ENCODE measurements around the gene PGBD5. TPM values are rescaled to one million over a fixed set of nuclear protein-coding genes. Genes with fewer than 3 reads are reported as not detected.

The PGBD5 gene
- total RNA-seq, 5 donors from 2014 or later (not counting 1 experiment from before 2014, with no cell fraction given), result 0.03 to 0.09 (median 0.09) TPM; not detected in 2

DNA sequence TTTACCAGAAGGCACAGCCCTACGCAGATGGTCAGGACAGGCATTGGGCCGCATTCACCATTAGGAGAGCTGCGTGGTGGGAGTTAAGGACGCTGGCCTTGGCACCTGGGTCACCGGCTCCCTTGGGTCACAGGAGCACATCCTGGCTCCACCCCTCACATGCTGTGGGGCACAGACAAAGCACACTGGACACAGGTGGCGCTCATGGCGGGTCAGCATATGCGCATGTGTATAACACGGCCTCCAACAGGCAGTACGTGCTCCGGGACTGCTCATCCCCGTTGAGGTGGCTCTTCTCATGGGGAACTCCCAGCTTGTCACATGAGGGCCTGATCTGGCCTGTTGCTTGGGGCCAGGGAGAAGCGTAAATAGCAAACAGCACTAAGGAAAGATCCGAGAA is 25.0 kb downstream of the PGBD5 start:
- H3K4me3 Mint-ChIP-seq, result no peak overlapping the region
- no peaks in the 10 kb centered on the region for H3K9me3 Mint-ChIP-seq
- H3K9me3 ChIP-seq, result no peaks in the 10 kb centered on the region
- no peak overlapping the region for H3K27ac ChIP-seq (ENCODE audit: low read length)
- WGBS (ENCODE audit: insufficient coverage), result 92% methylated on average over 13 of the region's 14 CpGs
- peaks cover 32 to 34% of the 10 kb centered on the region in 2 donors for H3K27me3 Mint-ChIP-seq
- H3K36me3 ChIP-seq (ENCODE audit: control insufficient read depth in 2 of 2, extremely low read depth in 1 of 2, insufficient read depth in 1 of 2, low read length in 1 of 2), result no peaks in the 10 kb centered on the region
- no peak overlapping the region for H3K4me3 ChIP-seq (ENCODE audit: control insufficient read depth in 1 of 2, extremely low read depth in 1 of 2, low read length in 1 of 2)
- ChIA-PET CTCF (no interaction called here), POLR2A (no interaction called here)
- H3K27me3 ChIP-seq (replicated peaks in 1 of 2; ENCODE audit: control insufficient read depth in 2 of 2, extremely low read depth in 1 of 2, insufficient read depth in 2 of 2, low read length in 1 of 2), result peaks cover 0 to 47% of the 10 kb centered on the region in 2 experiments
- no peak for ATAC-seq (replicated peaks in 1 of 4)
- no peaks in the 10 kb centered on the region for H3K4me1 Mint-ChIP-seq
- no peaks in the 10 kb centered on the region for H3K4me1 ChIP-seq (ENCODE audit: control insufficient read depth in 1 of 2, extremely low read depth in 1 of 2, insufficient read depth in 2 of 2, low read length in 2 of 2)
- no peak for DNase-seq
- H3K27ac Mint-ChIP-seq, result no peak overlapping the region
- no peaks in the 10 kb centered on the region for H3K36me3 Mint-ChIP-seq

DNA sequence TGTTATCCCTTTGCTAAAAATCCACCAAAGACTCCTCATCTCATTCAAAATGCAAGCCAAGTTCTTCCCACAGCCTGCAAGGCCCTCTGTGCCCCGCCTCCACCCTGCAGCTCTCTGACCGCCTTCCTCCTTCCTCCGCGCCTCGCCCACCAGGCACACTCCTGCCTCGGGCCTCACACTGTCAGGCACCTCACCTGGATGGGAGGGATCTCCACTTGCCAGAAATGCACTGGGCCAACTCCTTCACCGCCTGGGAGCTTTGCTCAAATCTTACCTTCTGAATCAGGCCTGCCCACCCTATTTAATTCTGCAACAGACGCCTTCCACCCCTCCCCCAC is 26.2 kb downstream of the PGBD5 start:
- CTCF ChIA-PET, result no interaction called here
- no peak overlapping the region for H3K4me3 Mint-ChIP-seq

DNA sequence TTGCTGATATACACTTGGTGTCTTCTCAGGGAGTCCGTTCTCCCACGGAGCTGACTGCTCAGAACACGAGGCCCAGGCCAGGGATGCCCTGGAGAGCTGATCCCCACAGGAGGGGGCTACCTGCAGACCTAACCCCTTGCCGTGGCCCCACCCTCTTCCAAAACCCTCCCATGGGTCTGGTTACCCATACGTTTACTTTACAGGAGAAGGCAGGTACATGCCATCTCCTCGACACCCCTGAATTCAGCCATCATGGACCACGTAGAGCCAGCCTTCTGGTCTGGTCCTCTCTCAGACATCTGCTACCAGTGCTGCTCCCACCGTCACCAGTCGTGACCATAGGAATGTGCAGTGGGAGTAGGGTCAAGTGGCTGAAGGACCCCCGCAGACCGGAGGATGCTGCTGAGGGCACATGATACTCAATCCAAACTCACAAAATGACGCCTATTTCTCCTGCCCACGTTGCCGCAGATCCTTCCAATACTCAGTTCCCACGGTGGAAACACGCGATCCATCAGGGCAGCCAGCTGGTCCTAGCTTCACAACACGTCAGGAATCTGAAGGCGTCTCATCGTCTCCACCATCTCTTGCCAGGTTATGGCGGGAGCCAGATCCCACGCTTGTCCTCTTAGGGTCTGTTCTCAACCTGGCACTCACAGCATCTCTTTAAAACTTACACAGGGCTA is 26.7 kb downstream of the PGBD5 start:
- Histone ChIP-seq H3K4me3 (ENCODE audit: control insufficient read depth in 1 of 2, extremely low read depth in 1 of 2, low read length in 1 of 2) (no peak overlapping the region), H3K36me3 (ENCODE audit: control insufficient read depth in 2 of 2, extremely low read depth in 1 of 2, insufficient read depth in 1 of 2, low read length in 1 of 2) (no peaks in the 10 kb centered on the region), H3K9me3 (no peaks in the 10 kb centered on the region), H3K4me1 (ENCODE audit: control insufficient read depth in 1 of 2, extremely low read depth in 1 of 2, insufficient read depth in 2 of 2, low read length in 2 of 2) (no peaks in the 10 kb centered on the region), H3K27ac (ENCODE audit: low read length) (no peak overlapping the region), H3K27me3 (replicated peaks in 1 of 2; ENCODE audit: control insufficient read depth in 2 of 2, extremely low read depth in 1 of 2, insufficient read depth in 2 of 2, low read length in 1 of 2) (peaks cover 0 to 42% of the 10 kb centered on the region in 2 experiments)
- DNase-seq, result no peak
- Mint-ChIP-seq H3K36me3 (no peaks in the 10 kb centered on the region), H3K27ac (no peak overlapping the region), H3K9me3 (no peaks in the 10 kb centered on the region), H3K27me3 (peaks cover 32 to 34% of the 10 kb centered on the region in 2 donors), H3K4me3 (no peak overlapping the region), H3K4me1 (no peaks in the 10 kb centered on the region)
- POLR2A ChIA-PET, result no interaction called here
- no peak for ATAC-seq (replicated peaks in 1 of 4)
- CTCF ChIA-PET, result no interaction called here
- 90% methylated on average over 19 of the region's 22 CpGs for WGBS (ENCODE audit: insufficient coverage)

More for the DNA sequence above, 26.2 kb downstream of the PGBD5 start:
- Mint-ChIP-seq H3K4me1 (no peaks in the 10 kb centered on the region), H3K36me3 (no peaks in the 10 kb centered on the region), H3K27ac (no peak overlapping the region), H3K27me3 (peaks cover 32 to 34% of the 10 kb centered on the region in 2 donors), H3K9me3 (no peaks in the 10 kb centered on the region)
- no peak overlapping the region for H3K27ac ChIP-seq (ENCODE audit: low read length)
- H3K36me3 ChIP-seq (ENCODE audit: control insufficient read depth in 2 of 2, extremely low read depth in 1 of 2, insufficient read depth in 1 of 2, low read length in 1 of 2), result no peaks in the 10 kb centered on the region
- no peaks in the 10 kb centered on the region for H3K4me1 ChIP-seq (ENCODE audit: control insufficient read depth in 1 of 2, extremely low read depth in 1 of 2, insufficient read depth in 2 of 2, low read length in 2 of 2)
- peaks cover 0 to 47% of the 10 kb centered on the region in 2 experiments for H3K27me3 ChIP-seq (replicated peaks in 1 of 2; ENCODE audit: control insufficient read depth in 2 of 2, extremely low read depth in 1 of 2, insufficient read depth in 2 of 2, low read length in 1 of 2)
- ATAC-seq (replicated peaks in 1 of 4) (no peak), DNase-seq (no peak)
- POLR2A ChIA-PET, result no interaction called here
- WGBS (ENCODE audit: insufficient coverage), result 73% methylated on average over 8 of the region's 8 CpGs
- no peaks in the 10 kb centered on the region for H3K9me3 ChIP-seq
- H3K4me3 ChIP-seq (ENCODE audit: control insufficient read depth in 1 of 2, extremely low read depth in 1 of 2, low read length in 1 of 2), result no peak overlapping the region

DNA sequence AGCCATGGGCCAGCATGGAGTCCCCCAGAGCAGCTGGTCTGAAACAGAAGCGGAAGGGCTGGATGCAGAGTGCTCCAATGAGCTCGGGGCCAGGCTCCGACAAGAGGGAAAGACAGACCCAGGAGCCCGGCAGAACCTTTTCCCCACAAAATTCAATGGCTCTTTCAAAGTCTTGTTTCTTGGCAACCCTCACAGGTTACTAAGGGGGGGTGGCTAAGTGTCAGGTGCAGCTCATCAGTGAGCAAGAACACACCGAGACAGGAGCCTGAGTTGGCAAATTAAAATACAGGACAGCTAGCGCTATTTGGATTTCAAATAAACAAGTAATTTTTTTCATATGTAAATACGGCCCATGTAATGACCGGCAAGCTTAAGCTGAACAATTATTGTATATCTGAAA is 27.3 kb downstream of the PGBD5 start:
- no peaks in the 10 kb centered on the region for H3K4me1 Mint-ChIP-seq
- H3K4me3 ChIP-seq (ENCODE audit: control insufficient read depth in 1 of 2, extremely low read depth in 1 of 2, low read length in 1 of 2), result no peak overlapping the region
- no peaks in the 10 kb centered on the region for H3K9me3 ChIP-seq
- H3K4me1 ChIP-seq (ENCODE audit: control insufficient read depth in 1 of 2, extremely low read depth in 1 of 2, insufficient read depth in 2 of 2, low read length in 2 of 2), result no peaks in the 10 kb centered on the region
- peaks cover 0 to 3% (median 0%) of the 10 kb centered on the region in 3 donors for H3K9me3 Mint-ChIP-seq
- H3K36me3 ChIP-seq (ENCODE audit: control insufficient read depth in 2 of 2, extremely low read depth in 1 of 2, insufficient read depth in 1 of 2, low read length in 1 of 2), result no peaks in the 10 kb centered on the region
- no peak overlapping the region for H3K27ac ChIP-seq (ENCODE audit: low read length)
- peaks cover 0 to 41% of the 10 kb centered on the region in 2 experiments for H3K27me3 ChIP-seq (replicated peaks in 1 of 2; ENCODE audit: control insufficient read depth in 2 of 2, extremely low read depth in 1 of 2, insufficient read depth in 2 of 2, low read length in 1 of 2)
- H3K27ac Mint-ChIP-seq, result no peak overlapping the region
- ATAC-seq (replicated peaks in 1 of 4) (no peak), DNase-seq (no peak)
- H3K36me3 Mint-ChIP-seq, result no peaks in the 10 kb centered on the region
- no peak overlapping the region for H3K4me3 Mint-ChIP-seq
- CTCF ChIA-PET, result no interaction called here
- 83% methylated on average over 1 of the region's 8 CpGs for WGBS (ENCODE audit: insufficient coverage)
- POLR2A ChIA-PET, result no interaction called here
- H3K27me3 Mint-ChIP-seq, result peaks cover 32 to 34% of the 10 kb centered on the region in 2 donors

DNA sequence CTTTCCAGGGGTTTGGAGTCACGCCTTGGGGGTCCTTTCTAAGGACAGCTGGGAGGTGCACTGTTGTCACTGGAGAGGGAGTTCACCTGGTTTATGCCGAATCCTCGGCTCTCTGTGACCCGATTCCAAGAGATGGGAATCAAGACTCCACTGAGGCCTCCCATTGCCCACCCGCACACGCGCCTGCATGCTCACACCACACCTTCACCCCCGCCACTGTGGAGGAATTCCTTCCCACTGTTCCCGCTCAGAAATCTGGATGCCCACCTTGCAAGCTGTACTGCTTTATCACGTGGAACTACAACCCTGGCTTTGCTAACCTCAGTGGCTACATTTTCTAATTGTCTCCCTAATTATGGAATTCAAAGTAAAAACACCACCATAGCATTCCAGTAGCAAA is 29.2 kb downstream of the PGBD5 start:
- no peaks in the 10 kb centered on the region for H3K9me3 ChIP-seq
- peaks cover 0 to 43% of the 10 kb centered on the region in 2 experiments for H3K27me3 ChIP-seq (replicated peaks in 1 of 2; ENCODE audit: control insufficient read depth in 2 of 2, extremely low read depth in 1 of 2, insufficient read depth in 2 of 2, low read length in 1 of 2)
- no peak overlapping the region for H3K27ac ChIP-seq (ENCODE audit: low read length)
- DNase-seq (no peak), ATAC-seq (replicated peaks in 1 of 4) (no peak)
- H3K4me1 Mint-ChIP-seq, result no peaks in the 10 kb centered on the region
- H3K27ac Mint-ChIP-seq, result no peak overlapping the region
- no peaks in the 10 kb centered on the region for H3K4me1 ChIP-seq (ENCODE audit: control insufficient read depth in 1 of 2, extremely low read depth in 1 of 2, insufficient read depth in 2 of 2, low read length in 2 of 2)
- H3K9me3 Mint-ChIP-seq, result peaks cover 0 to 4% (median 0%) of the 10 kb centered on the region in 3 donors
- WGBS (ENCODE audit: insufficient coverage), result 83% methylated on average over 4 of the region's 10 CpGs
- ChIA-PET POLR2A (interaction anchor here in 1 of 2 donors (0.5 kb wide), 1 partner anchor 375 kb away, joined by 3 read pairs; no protein-coding TSS in a partner anchor), CTCF (no interaction called here)
- no peak overlapping the region for H3K4me3 ChIP-seq (ENCODE audit: control insufficient read depth in 1 of 2, extremely low read depth in 1 of 2, low read length in 1 of 2)
- no peaks in the 10 kb centered on the region for H3K36me3 ChIP-seq (ENCODE audit: control insufficient read depth in 2 of 2, extremely low read depth in 1 of 2, insufficient read depth in 1 of 2, low read length in 1 of 2)
- H3K36me3 Mint-ChIP-seq, result no peaks in the 10 kb centered on the region
- no peak overlapping the region for H3K4me3 Mint-ChIP-seq
- H3K27me3 Mint-ChIP-seq, result peaks cover 32 to 38% of the 10 kb centered on the region in 2 donors

DNA sequence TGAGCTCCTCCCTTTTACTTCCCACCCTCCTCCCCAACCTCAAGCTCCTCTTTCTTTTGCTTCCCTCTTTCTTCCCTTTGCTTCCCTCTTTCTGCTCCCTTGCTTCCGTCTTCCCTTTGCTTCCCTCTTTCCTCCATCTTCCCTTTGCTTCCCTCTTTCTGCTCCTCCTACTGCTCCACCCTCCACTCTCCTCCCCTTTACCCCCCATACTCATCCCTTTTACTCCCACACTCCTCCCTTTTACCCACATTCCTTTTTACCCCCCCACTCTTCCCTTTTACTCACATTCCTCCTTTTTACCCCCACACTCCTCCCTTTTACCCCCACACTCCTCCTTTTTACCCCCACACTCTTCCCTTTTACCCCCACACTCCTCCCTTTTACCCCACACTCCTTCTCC is 30.2 kb downstream of the PGBD5 start:
- CTCF ChIA-PET, result no interaction called here
- peaks cover 0 to 4% (median 0%) of the 10 kb centered on the region in 3 donors for H3K9me3 Mint-ChIP-seq
- no peaks in the 10 kb centered on the region for H3K36me3 ChIP-seq (ENCODE audit: control insufficient read depth in 2 of 2, extremely low read depth in 1 of 2, insufficient read depth in 1 of 2, low read length in 1 of 2)
- H3K9me3 ChIP-seq, result no peaks in the 10 kb centered on the region
- no peak overlapping the region for H3K27ac ChIP-seq (ENCODE audit: low read length)
- no peaks in the 10 kb centered on the region for H3K4me1 Mint-ChIP-seq
- DNase-seq, result no peak
- peaks cover 36 to 42% of the 10 kb centered on the region in 2 donors for H3K27me3 Mint-ChIP-seq
- H3K27me3 ChIP-seq (replicated peaks in 1 of 2; ENCODE audit: control insufficient read depth in 2 of 2, extremely low read depth in 1 of 2, insufficient read depth in 2 of 2, low read length in 1 of 2), result peaks cover 0 to 38% of the 10 kb centered on the region in 2 experiments
- WGBS (ENCODE audit: insufficient coverage), result 73% methylated on average over 1 of the region's 1 CpG
- H3K27ac Mint-ChIP-seq, result no peak overlapping the region
- no peaks in the 10 kb centered on the region for H3K36me3 Mint-ChIP-seq
- no peak overlapping the region for H3K4me3 Mint-ChIP-seq
- no peak overlapping the region for H3K4me3 ChIP-seq (ENCODE audit: control insufficient read depth in 1 of 2, extremely low read depth in 1 of 2, low read length in 1 of 2)
- POLR2A ChIA-PET, result no interaction called here
- no peaks in the 10 kb centered on the region for H3K4me1 ChIP-seq (ENCODE audit: control insufficient read depth in 1 of 2, extremely low read depth in 1 of 2, insufficient read depth in 2 of 2, low read length in 2 of 2)
- no peak for ATAC-seq (replicated peaks in 1 of 4)

Measured in T-cell (primary cell).